ENCODE results near the gene ADAM17.

Gene ADAM17

GRCh38 chr2:9465170-9465569, 90.5 kb downstream of the ADAM17 start:
- no peak overlapping the region for H3K4me2 ChIP-seq (ENCODE audit: low read length)
- H3K9ac ChIP-seq (ENCODE audit: low read depth, low read length): no peak overlapping the region
- H3K9me3 ChIP-seq (replicated peaks; ENCODE audit: low read length): no peaks in the 10 kb centered on the region
- H3K4me1 ChIP-seq (ENCODE audit: control insufficient read depth, insufficient read depth, low read length): peaks cover 5% of the 10 kb centered on the region
- H3K36me3 ChIP-seq (ENCODE audit: insufficient read depth, low read length): peaks cover 28% of the 10 kb centered on the region
- H3K27me3 ChIP-seq (ENCODE audit: control insufficient read depth, insufficient read depth, low read length): no peaks in the 10 kb centered on the region
- H3K4me3 ChIP-seq (ENCODE audit: low read length): no peak overlapping the region

- H3K4me3 ChIP-seq (ENCODE audit: low read length): no peak overlapping the region
- no peaks in the 10 kb centered on the region for H3K9me3 ChIP-seq (replicated peaks; ENCODE audit: low read length)
- H3K4me1 ChIP-seq (ENCODE audit: control insufficient read depth, insufficient read depth, low read length): peaks cover 5% of the 10 kb centered on the region
- H3K4me2 ChIP-seq (ENCODE audit: low read length): no peak overlapping the region
- peaks cover 24% of the 10 kb centered on the region for H3K36me3 ChIP-seq (ENCODE audit: insufficient read depth, low read length)
- no peaks in the 10 kb centered on the region for H3K27me3 ChIP-seq (ENCODE audit: control insufficient read depth, insufficient read depth, low read length)
- H3K9ac ChIP-seq (ENCODE audit: low read depth, low read length): no peak overlapping the region
Measured at GRCh38 chr2:9463698-9464034, 92.0 kb downstream of the ADAM17 start.

GRCh38 chr2:9462886-9463697, 92.5 kb downstream of the ADAM17 start:
- Histone ChIP-seq H3K4me1 (ENCODE audit: control insufficient read depth, insufficient read depth, low read length) (peaks cover 5% of the 10 kb centered on the region), H3K36me3 (ENCODE audit: insufficient read depth, low read length) (peaks cover 23% of the 10 kb centered on the region), H3K9ac (ENCODE audit: low read depth, low read length) (no peak overlapping the region), H3K27me3 (ENCODE audit: control insufficient read depth, insufficient read depth, low read length) (no peaks in the 10 kb centered on the region), H3K4me2 (ENCODE audit: low read length) (no peak overlapping the region), H3K9me3 (replicated peaks; ENCODE audit: low read length) (no peaks in the 10 kb centered on the region), H3K4me3 (ENCODE audit: low read length) (no peak overlapping the region)

- Histone ChIP-seq H3K4me2 (ENCODE audit: low read length) (no peak overlapping the region), H3K9me3 (replicated peaks; ENCODE audit: low read length) (no peaks in the 10 kb centered on the region), H3K9ac (ENCODE audit: low read depth, low read length) (no peak overlapping the region), H3K27me3 (ENCODE audit: control insufficient read depth, insufficient read depth, low read length) (no peaks in the 10 kb centered on the region), H3K4me1 (ENCODE audit: control insufficient read depth, insufficient read depth, low read length) (peaks cover 5% of the 10 kb centered on the region), H3K4me3 (ENCODE audit: low read length) (no peak overlapping the region), H3K36me3 (ENCODE audit: insufficient read depth, low read length) (peaks cover 26% of the 10 kb centered on the region)
Measured at GRCh38 chr2:9462313-9462712, 93.3 kb downstream of the ADAM17 start.

- H3K36me3 ChIP-seq (ENCODE audit: insufficient read depth, low read length): peaks cover 25% of the 10 kb centered on the region
Measured at GRCh38 chr2:9461079-9461478, 94.6 kb downstream of the ADAM17 start.

DNA sequence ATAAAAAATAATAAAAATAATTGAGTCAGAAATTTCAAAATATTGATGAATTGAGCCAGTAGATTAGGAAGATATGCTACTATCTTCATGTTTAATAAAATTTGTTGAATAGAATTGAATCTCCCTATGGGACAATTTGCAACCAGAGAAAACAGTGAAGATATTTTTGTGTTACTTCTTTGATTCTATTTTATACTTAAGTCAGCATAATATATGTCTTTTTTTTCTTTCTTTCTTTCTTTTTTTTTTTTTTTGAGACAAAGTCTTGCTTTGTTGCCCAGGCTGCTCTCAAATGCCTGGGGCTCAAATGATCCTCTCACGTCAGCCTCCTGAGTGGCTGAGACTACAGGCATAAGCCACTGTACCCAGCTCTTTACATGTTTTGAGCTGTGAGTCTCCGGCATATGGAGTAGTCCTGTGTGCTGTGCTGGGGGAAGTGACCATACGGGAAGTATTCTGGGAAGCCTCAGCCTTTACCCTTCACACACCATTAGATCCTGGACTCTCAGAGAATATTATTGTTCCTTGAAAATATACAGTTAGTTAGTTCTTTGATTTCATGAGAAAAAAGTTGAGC, 95.1 kb downstream of the ADAM17 start:
- Histone ChIP-seq H3K4me1 (ENCODE audit: control insufficient read depth, insufficient read depth, low read length) (peaks cover 5% of the 10 kb centered on the region), H3K9me3 (replicated peaks; ENCODE audit: low read length) (no peaks in the 10 kb centered on the region), H3K4me2 (ENCODE audit: low read length) (no peak overlapping the region), H3K36me3 (ENCODE audit: insufficient read depth, low read length) (peaks cover 25% of the 10 kb centered on the region), H3K9ac (ENCODE audit: low read depth, low read length) (no peak overlapping the region), H3K27me3 (ENCODE audit: control insufficient read depth, insufficient read depth, low read length) (no peaks in the 10 kb centered on the region), H3K4me3 (ENCODE audit: low read length) (no peak overlapping the region)

More at GRCh38 chr2:9461079-9461478, 94.6 kb downstream of the ADAM17 start:
- no peaks in the 10 kb centered on the region for H3K9me3 ChIP-seq (replicated peaks; ENCODE audit: low read length)
- H3K4me1 ChIP-seq (ENCODE audit: control insufficient read depth, insufficient read depth, low read length): peaks cover 5% of the 10 kb centered on the region
- H3K4me3 ChIP-seq (ENCODE audit: low read length): no peak overlapping the region
- no peak overlapping the region for H3K4me2 ChIP-seq (ENCODE audit: low read length)
- H3K9ac ChIP-seq (ENCODE audit: low read depth, low read length): no peak overlapping the region
- H3K27me3 ChIP-seq (ENCODE audit: control insufficient read depth, insufficient read depth, low read length): no peaks in the 10 kb centered on the region

DNA sequence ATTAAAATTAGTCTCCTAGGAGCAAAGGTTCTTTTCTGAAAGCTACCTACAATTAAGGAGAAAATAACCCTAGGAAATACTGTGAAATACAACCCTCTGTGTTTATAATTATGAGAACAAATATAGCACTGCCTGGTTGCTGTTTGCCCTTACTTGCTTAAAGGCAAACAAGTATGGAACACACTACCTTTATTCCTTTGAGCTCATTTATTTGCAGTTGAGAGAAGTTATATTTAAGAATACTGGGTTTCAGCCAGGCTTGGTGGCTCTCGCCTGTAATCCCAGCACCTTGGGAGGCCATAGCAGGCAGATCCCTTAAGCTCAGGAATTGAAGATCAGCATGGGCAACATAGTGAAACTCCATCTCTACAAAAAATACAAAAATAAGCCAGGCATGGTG, 104.4 kb downstream of the ADAM17 start:
- no peaks in the 10 kb centered on the region for H3K4me1 ChIP-seq (ENCODE audit: control insufficient read depth, insufficient read depth, low read length)
- H3K4me2 ChIP-seq (ENCODE audit: low read length): no peak overlapping the region
- no peak overlapping the region for H3K9ac ChIP-seq (ENCODE audit: low read depth, low read length)
- no peaks in the 10 kb centered on the region for H3K27me3 ChIP-seq (ENCODE audit: control insufficient read depth, insufficient read depth, low read length)
- H3K36me3 ChIP-seq (ENCODE audit: insufficient read depth, low read length): peaks cover 25% of the 10 kb centered on the region
- no peaks in the 10 kb centered on the region for H3K9me3 ChIP-seq (replicated peaks; ENCODE audit: low read length)
- no peak overlapping the region for H3K4me3 ChIP-seq (ENCODE audit: low read length)

DNA sequence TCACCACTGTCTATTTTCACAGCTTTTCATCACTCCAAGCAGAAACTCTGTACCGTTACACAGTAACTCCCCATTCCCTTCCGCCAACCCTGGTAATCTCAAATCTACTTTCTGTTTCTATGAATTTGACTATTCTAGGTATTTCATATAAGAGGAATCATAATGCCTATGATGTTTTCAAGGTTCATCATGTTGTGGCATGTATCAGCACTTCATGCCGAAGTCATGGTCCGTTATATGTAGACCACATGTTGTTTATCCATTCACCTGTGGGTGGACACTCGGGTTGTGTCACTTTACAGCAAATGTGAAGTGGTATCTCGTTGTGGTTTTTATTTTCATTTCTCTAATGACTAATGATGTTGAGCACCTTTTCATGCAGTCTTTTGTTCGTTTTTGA, 110.5 kb downstream of the ADAM17 start:
- Histone ChIP-seq H3K4me1 (ENCODE audit: control insufficient read depth, insufficient read depth, low read length) (peaks cover 12% of the 10 kb centered on the region), H3K9me3 (replicated peaks; ENCODE audit: low read length) (no peaks in the 10 kb centered on the region), H3K36me3 (ENCODE audit: insufficient read depth, low read length) (peaks cover 36% of the 10 kb centered on the region), H3K9ac (ENCODE audit: low read depth, low read length) (no peak overlapping the region), H3K4me3 (ENCODE audit: low read length) (no peak overlapping the region), H3K4me2 (ENCODE audit: low read length) (no peak overlapping the region), H3K27me3 (ENCODE audit: control insufficient read depth, insufficient read depth, low read length) (no peaks in the 10 kb centered on the region)

DNA sequence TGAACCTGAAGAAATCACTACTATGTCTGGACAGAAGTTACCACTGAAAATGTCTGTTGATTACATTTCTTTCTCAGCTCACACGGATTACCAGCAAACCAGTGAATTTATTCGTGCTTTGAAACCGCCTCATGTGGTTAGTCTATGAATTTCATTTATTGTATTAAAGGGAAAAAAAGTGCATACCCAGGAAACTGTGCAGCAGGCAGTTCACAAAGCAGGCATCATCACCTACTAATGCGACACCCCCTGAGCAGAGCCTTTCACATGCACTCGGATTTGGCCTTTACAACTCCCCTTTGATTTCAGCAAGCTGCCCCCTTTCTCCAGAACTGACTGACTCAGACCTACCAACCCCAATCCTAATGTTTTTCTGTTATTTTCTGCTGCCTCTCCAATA, 112.1 kb downstream of the ADAM17 start:
- Histone ChIP-seq H3K4me1 (ENCODE audit: control insufficient read depth, insufficient read depth, low read length) (peaks cover 19% of the 10 kb centered on the region), H3K36me3 (ENCODE audit: insufficient read depth, low read length) (peaks cover 36% of the 10 kb centered on the region), H3K9ac (ENCODE audit: low read depth, low read length) (no peak overlapping the region), H3K4me3 (ENCODE audit: low read length) (no peak overlapping the region), H3K4me2 (ENCODE audit: low read length) (no peak overlapping the region), H3K27me3 (ENCODE audit: control insufficient read depth, insufficient read depth, low read length) (no peaks in the 10 kb centered on the region), H3K9me3 (replicated peaks; ENCODE audit: low read length) (no peaks in the 10 kb centered on the region)

DNA sequence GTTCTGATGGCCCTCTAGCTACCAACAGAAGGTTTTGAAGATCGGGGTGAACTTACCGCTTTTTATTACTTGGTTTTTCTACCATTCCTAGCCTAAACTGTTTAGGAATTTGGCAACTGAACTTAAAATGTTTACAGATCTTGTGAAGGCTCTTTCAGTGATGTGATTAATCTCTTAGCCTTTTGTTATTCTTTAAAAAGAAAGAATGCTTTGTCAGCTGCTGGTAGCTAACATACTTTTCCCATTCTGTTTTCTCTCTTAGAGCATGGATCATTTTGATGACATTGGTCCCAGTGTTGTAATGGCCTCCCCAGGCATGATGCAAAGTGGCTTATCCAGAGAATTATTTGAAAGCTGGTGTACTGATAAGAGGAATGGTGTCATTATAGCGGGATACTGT, 114.1 kb downstream of the ADAM17 start:
- peaks cover 19% of the 10 kb centered on the region for H3K4me1 ChIP-seq (ENCODE audit: control insufficient read depth, insufficient read depth, low read length)
- H3K4me3 ChIP-seq (ENCODE audit: low read length): no peak overlapping the region
- H3K4me2 ChIP-seq (ENCODE audit: low read length): no peak overlapping the region
- H3K9me3 ChIP-seq (replicated peaks; ENCODE audit: low read length): no peaks in the 10 kb centered on the region
- no peak overlapping the region for H3K9ac ChIP-seq (ENCODE audit: low read depth, low read length)
- peaks cover 42% of the 10 kb centered on the region for H3K36me3 ChIP-seq (ENCODE audit: insufficient read depth, low read length)
- H3K27me3 ChIP-seq (ENCODE audit: control insufficient read depth, insufficient read depth, low read length): no peaks in the 10 kb centered on the region

DNA sequence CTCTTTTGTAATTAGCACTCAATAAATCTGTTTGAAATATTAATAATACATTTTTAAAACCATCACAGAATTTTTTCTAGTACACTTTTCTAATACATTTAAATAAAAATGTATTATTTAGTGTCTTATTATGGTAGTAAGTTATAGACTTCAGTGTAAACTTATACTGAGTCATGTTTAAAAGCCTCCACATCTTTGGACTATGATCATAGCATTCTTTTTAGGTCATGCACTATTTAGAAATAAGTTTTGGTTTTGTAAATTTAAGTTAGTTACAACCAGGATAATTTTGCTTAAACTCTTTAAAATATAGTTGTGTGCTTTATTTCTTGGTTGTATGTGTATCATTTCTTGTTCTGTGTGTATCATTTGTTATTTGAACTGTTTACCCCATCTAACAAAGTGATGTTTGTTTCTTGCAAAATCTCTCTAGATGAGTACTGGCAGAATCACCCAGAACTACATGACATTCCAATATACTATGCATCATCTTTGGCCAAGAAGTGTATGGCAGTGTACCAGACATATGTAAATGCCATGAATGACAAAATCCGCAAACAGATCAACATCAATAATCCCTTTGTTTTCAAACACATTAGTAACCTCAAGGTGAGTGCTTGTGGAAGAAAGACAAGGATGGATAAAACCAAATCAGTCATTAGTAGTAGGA, 115.4 kb downstream of the ADAM17 start:
- Histone ChIP-seq H3K4me1 (ENCODE audit: control insufficient read depth, insufficient read depth, low read length) (peaks cover 19% of the 10 kb centered on the region), H3K9ac (ENCODE audit: low read depth, low read length) (peak overlapping the region; percentile 65), H3K9me3 (replicated peaks; ENCODE audit: low read length) (no peaks in the 10 kb centered on the region), H3K4me2 (ENCODE audit: low read length) (peak overlapping the region; percentile 69), H3K27me3 (ENCODE audit: control insufficient read depth, insufficient read depth, low read length) (no peaks in the 10 kb centered on the region), H3K4me3 (ENCODE audit: low read length) (no peak overlapping the region), H3K36me3 (ENCODE audit: insufficient read depth, low read length) (peaks cover 47% of the 10 kb centered on the region)
